Esophagus (tissue), 2 donors: ENCODE data around the gene DLG5. TPM values are rescaled to one million over a fixed set of nuclear protein-coding genes. Genes with fewer than 3 reads are reported as not detected.
A peak's percentile ranks its signal among the peaks of the same experiment; 100 is the strongest.

Experiments
- H3K27ac ChIP-seq, 2 donors: one replicate each; pipeline ENCODE4 v1.5.1; 2013; ENCODE audit warnings: low read depth in 2 of 2, mild to moderate bottlenecking in 2 of 2, inconsistent platforms in 1 of 2, low read length in 1 of 2, moderate library complexity in 1 of 2
- H3K27me3 ChIP-seq, 2 donors: one replicate each; pipeline ENCODE4 v1.6.1; 2013; ENCODE audit warnings: low read length in 2 of 2, control low read depth in 1 of 2, mild to moderate bottlenecking in 1 of 2; ENCODE audit not compliant: insufficient read depth in 2 of 2, control insufficient read depth in 1 of 2
- H3K36me3 ChIP-seq, 2 donors: one replicate each; pipeline ENCODE4 v1.6.1; 2013; ENCODE audit warnings: low read length in 1 of 2; ENCODE audit not compliant: control insufficient read depth in 2 of 2, insufficient read depth in 2 of 2
- H3K4me1 ChIP-seq, 2 donors: one replicate each; pipeline ENCODE4 v1.6.1; 2013; ENCODE audit warnings: low read length in 1 of 2; ENCODE audit not compliant: control insufficient read depth in 2 of 2, insufficient read depth in 2 of 2
- H3K4me3 ChIP-seq, 2 donors: one replicate each; pipeline ENCODE4 v1.5.1; 2013; ENCODE audit warnings: low read length in 2 of 2, mild to moderate bottlenecking in 2 of 2, low read depth in 1 of 2, moderate library complexity in 1 of 2
- H3K9me3 ChIP-seq, 2 donors: one replicate each; pipeline ENCODE4 v1.6.1; 2013; ENCODE audit warnings: mild to moderate bottlenecking in 2 of 2, low read depth in 1 of 2, low read length in 1 of 2, moderate library complexity in 1 of 2; ENCODE audit not compliant: control insufficient read depth in 2 of 2, insufficient read depth in 1 of 2
- WGBS, 2 donors: extraction: QIAGEN DNeasy Blood & Tissue Kit; methylation state at CpG; one replicate each; pipeline ENCODE4 v1.1.7; 2013; 5-methylcytosine and 5-hydroxymethylcytosine counted together
- polyA plus RNA-seq, 2 donors: library from polyadenylated mRNA; stranded (reverse); fragments of 200-250 nt; gene quantifications; one replicate each; pipeline ENCODE4 v1.2.3, GENCODE V29; 2013
- donor health status: healthy with polysubstance abuse.
- donor health status: Bipolar disorder and iron deficiency.

The DLG5 gene
- polyA plus RNA-seq, 2 donors, result 13.9 to 17.4 TPM

GRCh38 chr10:77810446-77811335, 115.9 kb downstream of the DLG5 start:
- WGBS, 2 donors, result 89 to 91% methylated on average over 23 of the region's 23 CpGs
- Histone ChIP-seq H3K4me1 (no peaks in the 10 kb centered on the region), H3K27ac (no peak overlapping the region), H3K27me3 (no peaks in the 10 kb centered on the region), H3K9me3 (no peaks in the 10 kb centered on the region), H3K36me3 (peaks cover 29 to 54% of the 10 kb centered on the region in 2 donors), H3K4me3 (no peak overlapping the region)

DNA sequence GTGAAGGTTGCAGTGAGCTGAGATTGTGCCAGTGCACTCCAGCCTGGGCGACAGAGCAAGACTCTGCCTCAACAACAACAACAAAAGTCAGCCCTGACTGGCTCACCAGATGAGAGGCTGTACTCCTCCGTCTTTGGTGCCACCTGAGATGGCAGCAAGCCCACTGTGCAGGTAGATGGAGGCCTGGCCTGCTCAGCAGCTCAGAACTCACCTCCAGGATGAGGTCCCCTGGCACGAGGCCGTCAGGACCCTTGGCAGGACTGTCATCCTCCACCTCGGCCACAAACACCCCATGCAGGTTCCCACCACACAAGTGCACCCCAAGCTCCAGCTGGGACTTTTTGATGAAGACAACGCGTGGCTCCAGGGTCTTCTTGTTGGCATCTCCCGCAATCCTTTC, 117.2 kb downstream of the DLG5 start:
- Histone ChIP-seq H3K4me3 (no peak overlapping the region), H3K27me3 (no peaks in the 10 kb centered on the region), H3K36me3 (peaks cover 36 to 59% of the 10 kb centered on the region in 2 donors), H3K27ac (no peak overlapping the region), H3K9me3 (no peaks in the 10 kb centered on the region), H3K4me1 (peaks cover 0 to 1% of the 10 kb centered on the region in 2 donors)
- 90 to 92% methylated on average over 8 of the region's 8 CpGs for WGBS, 2 donors

DNA sequence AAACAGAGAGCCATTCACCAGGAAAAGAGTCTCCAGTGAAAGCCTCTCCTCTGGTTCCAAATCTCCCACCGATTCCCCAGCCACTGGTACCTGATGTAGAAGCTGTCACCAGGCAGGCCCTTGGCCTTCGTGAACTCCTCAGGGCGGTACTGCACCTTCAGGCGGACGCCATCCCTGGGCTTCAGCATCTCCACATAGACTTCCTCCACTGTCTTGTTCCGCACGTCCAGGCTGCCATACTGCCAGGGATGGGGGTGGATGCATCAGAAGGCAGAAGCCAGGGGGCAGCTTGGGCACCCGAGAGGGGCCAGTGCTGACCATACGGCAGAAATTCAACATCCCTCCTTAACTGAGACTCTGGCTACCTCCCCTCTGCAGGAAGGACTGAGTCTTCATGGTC, 118.8 kb downstream of the DLG5 start:
- peaks cover 0 to 2% of the 10 kb centered on the region in 2 donors for H3K4me1 ChIP-seq
- no peaks in the 10 kb centered on the region for H3K27me3 ChIP-seq
- WGBS, 2 donors, result 92 to 93% methylated on average over 9 of the region's 9 CpGs
- H3K36me3 ChIP-seq, result peaks cover 36 to 55% of the 10 kb centered on the region in 2 donors
- no peak overlapping the region for H3K27ac ChIP-seq
- H3K4me3 ChIP-seq, result no peak overlapping the region
- no peaks in the 10 kb centered on the region for H3K9me3 ChIP-seq

DNA sequence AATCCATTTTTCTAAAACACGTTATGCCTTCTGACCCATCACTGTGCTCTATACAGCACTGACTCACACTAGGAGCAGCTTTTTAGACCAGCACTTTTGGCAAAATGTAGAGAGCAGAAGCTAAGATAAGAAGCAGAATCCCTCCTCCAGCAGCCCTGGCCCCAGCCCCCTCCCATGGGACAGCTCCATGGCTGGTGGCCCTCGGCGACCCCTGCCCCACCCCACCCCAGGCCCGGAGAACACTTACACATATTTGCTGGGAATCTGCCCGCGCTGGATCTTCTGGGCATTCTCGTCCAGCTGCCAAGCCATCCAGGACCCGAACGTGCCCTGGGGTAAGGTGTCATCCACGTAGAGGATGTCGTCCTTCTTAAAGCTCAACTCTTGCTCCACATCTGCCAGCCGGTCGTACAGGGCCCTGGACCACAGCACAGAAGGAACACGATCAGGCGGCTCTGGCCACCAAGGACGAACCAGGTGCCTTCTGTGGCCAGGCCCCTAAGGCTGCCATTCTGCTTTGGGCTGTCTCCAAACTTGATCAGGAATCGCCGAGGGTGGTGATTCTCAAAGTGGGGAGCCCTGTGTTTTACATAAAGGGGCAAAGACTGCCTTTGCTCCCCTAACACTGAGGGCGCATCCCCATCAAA, 119.9 kb downstream of the DLG5 start:
- Histone ChIP-seq H3K27me3 (no peaks in the 10 kb centered on the region), H3K36me3 (peaks cover 31 to 45% of the 10 kb centered on the region in 2 donors), H3K27ac (no peak overlapping the region), H3K4me3 (no peak overlapping the region), H3K4me1 (peaks cover 0 to 2% of the 10 kb centered on the region in 2 donors), H3K9me3 (no peaks in the 10 kb centered on the region)
- 93 to 94% methylated on average over 19 of the region's 19 CpGs for WGBS, 2 donors

GRCh38 chr10:77805676-77806075, 120.9 kb downstream of the DLG5 start:
- Histone ChIP-seq H3K4me3 (no peak overlapping the region), H3K27ac (no peak overlapping the region), H3K27me3 (no peaks in the 10 kb centered on the region), H3K36me3 (peaks cover 29 to 39% of the 10 kb centered on the region in 2 donors), H3K9me3 (no peaks in the 10 kb centered on the region), H3K4me1 (peaks cover 0 to 2% of the 10 kb centered on the region in 2 donors)
- 92 to 95% methylated on average over 14 of the region's 14 CpGs for WGBS, 2 donors

- Histone ChIP-seq H3K4me1 (peaks cover 0 to 2% of the 10 kb centered on the region in 2 donors), H3K9me3 (no peaks in the 10 kb centered on the region), H3K27ac (no peak overlapping the region), H3K27me3 (no peaks in the 10 kb centered on the region), H3K4me3 (no peak overlapping the region), H3K36me3 (peaks cover 24 to 37% of the 10 kb centered on the region in 2 donors)
- WGBS, 2 donors, result 83 to 90% methylated on average over 3 of the region's 3 CpGs
Observed at GRCh38 chr10:77804371-77804770, 122.2 kb downstream of the DLG5 start.

GRCh38 chr10:77801474-77802161, 124.9 kb downstream of the DLG5 start:
- H3K4me1 ChIP-seq, result peaks cover 0 to 2% of the 10 kb centered on the region in 2 donors
- H3K36me3 ChIP-seq, result peaks cover 25 to 35% of the 10 kb centered on the region in 2 donors
- 73 to 78% methylated on average over 14 of the region's 14 CpGs for WGBS, 2 donors
- no peaks in the 10 kb centered on the region for H3K9me3 ChIP-seq
- H3K27me3 ChIP-seq, result no peaks in the 10 kb centered on the region
- peak overlapping the region in 1 of 2 donors; percentile 54 for H3K27ac ChIP-seq
- H3K4me3 ChIP-seq, result no peak overlapping the region

DNA sequence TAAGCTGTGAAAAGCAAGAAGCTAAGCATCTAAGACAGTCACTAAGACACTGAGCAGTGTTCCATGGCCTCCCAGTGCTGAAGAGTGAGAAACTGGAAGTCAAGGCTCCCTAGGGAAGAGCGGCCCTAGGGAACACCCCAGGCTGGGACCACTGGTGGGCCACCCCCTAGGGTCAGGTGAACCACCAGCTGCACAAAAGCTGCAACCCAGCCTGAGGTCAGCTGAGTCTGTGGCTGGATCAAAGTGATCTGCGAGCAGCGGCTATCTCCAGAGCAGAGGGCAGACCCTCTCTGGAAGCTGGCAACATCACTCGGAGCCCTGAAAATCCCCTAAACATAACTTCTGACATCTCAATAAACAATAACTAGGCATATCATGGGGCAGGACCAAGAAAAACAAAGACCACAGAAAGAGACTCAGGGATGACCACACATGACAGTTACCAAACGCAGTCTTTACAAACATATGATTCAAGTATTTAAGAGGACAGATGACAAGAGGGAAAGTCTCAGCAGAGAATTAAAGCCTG, 125.8 kb downstream of the DLG5 start:
- H3K4me3 ChIP-seq, result no peak overlapping the region
- H3K27ac ChIP-seq, result no peak overlapping the region
- peaks cover 30 to 40% of the 10 kb centered on the region in 2 donors for H3K36me3 ChIP-seq
- no peaks in the 10 kb centered on the region for H3K9me3 ChIP-seq
- 86 to 87% methylated on average over 5 of the region's 5 CpGs for WGBS, 2 donors
- peaks cover 0 to 2% of the 10 kb centered on the region in 2 donors for H3K4me1 ChIP-seq
- no peaks in the 10 kb centered on the region for H3K27me3 ChIP-seq

GRCh38 chr10:77800320-77800719, 126.2 kb downstream of the DLG5 start:
- H3K36me3 ChIP-seq, result peaks cover 31 to 40% of the 10 kb centered on the region in 2 donors
- peaks cover 0 to 2% of the 10 kb centered on the region in 2 donors for H3K4me1 ChIP-seq
- 92 to 95% methylated on average over 13 of the region's 13 CpGs for WGBS, 2 donors

More at GRCh38 chr10:77800320-77800719, 126.2 kb downstream of the DLG5 start:
- Histone ChIP-seq H3K4me3 (no peak overlapping the region), H3K9me3 (no peaks in the 10 kb centered on the region), H3K27ac (no peak overlapping the region), H3K27me3 (no peaks in the 10 kb centered on the region)
